Measurements from ENCODE around the gene RGS21. TPM values are rescaled to one million over a fixed set of nuclear protein-coding genes. Genes with fewer than 3 reads are reported as not detected.
"Not testable (repeated sequence)": the region's sequence is repeated elsewhere in the genome, so short reads cannot be mapped to it uniquely, and the experiment has no call there.

RGS21 gene, protein sequence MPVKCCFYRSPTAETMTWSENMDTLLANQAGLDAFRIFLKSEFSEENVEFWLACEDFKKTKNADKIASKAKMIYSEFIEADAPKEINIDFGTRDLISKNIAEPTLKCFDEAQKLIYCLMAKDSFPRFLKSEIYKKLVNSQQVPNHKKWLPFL
- not detected for total RNA-seq

DNA sequence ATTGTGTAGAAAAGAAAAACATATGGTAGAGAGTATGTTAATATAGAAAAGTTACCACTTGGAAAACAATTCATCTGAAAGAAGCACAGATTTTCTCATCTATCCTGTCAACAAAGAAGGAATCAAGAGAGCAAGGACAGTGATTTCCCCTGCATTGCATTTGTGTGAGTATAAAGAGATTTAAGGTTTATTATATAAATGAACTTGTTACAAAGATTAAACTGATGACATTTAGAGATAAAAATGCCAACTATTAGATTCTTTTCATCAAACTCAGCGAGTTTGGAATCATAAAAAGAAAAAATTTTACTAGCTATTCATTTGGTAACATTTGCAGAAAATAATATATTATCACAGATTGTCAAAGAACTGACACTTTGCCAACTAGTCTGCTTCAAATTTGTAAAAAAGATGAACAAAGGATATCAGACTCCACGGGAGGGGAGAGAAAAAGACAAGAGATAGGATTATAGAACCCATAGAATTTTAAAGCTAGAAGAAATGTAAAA, at the start of gene RGS21:
RGS21 (plus strand) TSS at position 51 of the 509 bp plus-strand sequence. CDS start 26,045 bp downstream, outside the sequence.
- H3K9me3 Mint-ChIP-seq = no peaks in the 10 kb centered on the region
- CTCF ChIA-PET = no interaction called here
- no peaks in the 10 kb centered on the region for H3K4me1 Mint-ChIP-seq
- H3K27me3 Mint-ChIP-seq = no peaks in the 10 kb centered on the region
- no peak within 1 kb of the TSS for H3K27ac Mint-ChIP-seq
- POLR2A ChIA-PET = no interaction called here
- H3K36me3 Mint-ChIP-seq (ENCODE audit: low read depth) = no peaks in the 10 kb centered on the region
- H3K4me3 Mint-ChIP-seq = no peak within 1 kb of the TSS
- no peak for DNase-seq

DNA sequence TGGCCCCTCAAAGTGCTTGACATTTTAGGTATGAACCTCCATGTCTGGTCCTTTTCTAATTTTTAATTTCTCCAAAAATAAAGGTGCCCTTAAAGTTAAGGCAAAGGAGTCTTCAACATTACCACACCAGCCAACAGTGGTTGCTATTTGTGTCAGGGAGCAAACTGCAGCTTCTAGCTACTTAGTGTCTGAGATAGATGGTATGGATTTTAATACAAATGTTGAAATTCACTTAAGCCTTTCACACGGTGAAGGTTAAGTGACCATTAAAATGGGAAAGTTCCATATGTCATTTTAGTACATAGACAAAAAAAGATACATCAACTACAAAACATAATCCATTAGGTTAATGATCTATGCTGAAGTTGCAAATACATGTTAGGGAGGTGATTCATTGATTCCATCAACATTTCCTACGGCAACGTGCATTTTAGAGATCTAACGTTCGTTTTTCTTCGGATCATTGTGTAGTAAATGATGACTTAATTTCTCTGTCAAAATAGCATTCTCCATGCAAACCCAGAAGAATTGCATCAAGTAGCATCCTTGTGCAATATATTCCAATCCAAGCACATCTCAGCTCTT, 48.2 kb upstream of the RGS21 start:
- DNase-seq = no peak
- H3K9me3 Mint-ChIP-seq = no peaks in the 10 kb centered on the region
- ChIA-PET CTCF (no interaction called here), POLR2A (no interaction called here)
- H3K27ac Mint-ChIP-seq = no peak overlapping the region
- no peaks in the 10 kb centered on the region for H3K27me3 Mint-ChIP-seq
- no peaks in the 10 kb centered on the region for H3K4me1 Mint-ChIP-seq
- H3K36me3 Mint-ChIP-seq (ENCODE audit: low read depth) = no peaks in the 10 kb centered on the region
- no peak overlapping the region for H3K4me3 Mint-ChIP-seq

DNA sequence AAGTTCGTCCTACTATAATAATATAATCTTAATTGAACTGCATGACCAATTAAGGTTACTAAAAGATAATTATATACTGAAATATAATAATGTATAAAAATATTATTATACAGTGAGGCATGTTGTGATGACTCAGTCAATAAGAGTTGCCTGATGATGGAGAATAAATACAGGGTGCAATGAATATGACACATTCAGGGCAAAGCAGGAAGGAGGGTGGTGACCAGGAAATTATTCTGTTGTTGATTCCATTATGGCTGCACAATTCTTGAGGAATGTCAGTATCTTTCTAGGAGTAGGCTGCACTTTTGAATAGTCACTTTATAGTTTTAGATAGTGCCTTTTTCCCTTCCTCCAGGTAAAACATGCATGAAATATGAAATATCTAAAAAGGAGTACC, 46.4 kb upstream of the RGS21 start:
- ChIA-PET POLR2A (no interaction called here), CTCF (no interaction called here)
- H3K4me3 Mint-ChIP-seq = no peak overlapping the region
- H3K27ac Mint-ChIP-seq = no peak overlapping the region
- no peaks in the 10 kb centered on the region for H3K27me3 Mint-ChIP-seq
- DNase-seq = no peak
- no peaks in the 10 kb centered on the region for H3K36me3 Mint-ChIP-seq (ENCODE audit: low read depth)
- no peaks in the 10 kb centered on the region for H3K4me1 Mint-ChIP-seq
- no peaks in the 10 kb centered on the region for H3K9me3 Mint-ChIP-seq

DNA sequence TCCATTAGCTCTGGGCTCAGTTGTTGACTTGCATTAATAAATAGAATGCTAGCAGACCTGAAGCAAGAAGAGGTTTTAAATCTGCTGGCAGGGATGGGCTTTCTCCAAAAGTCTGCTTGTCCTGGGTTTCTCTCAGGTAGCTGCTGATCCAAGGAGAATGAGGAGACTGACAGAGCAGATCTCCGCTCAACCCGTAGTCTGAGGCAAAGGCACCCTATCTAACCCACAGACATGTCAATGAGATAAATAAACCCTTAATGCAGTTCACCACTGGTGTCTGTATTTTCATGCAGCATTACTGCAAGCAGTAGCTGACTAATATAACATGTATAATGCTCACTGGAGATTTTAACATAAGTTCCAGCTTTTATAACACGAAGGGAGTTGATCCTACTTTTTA, 44.1 kb upstream of the RGS21 start:
- Mint-ChIP-seq H3K36me3 (ENCODE audit: low read depth) (no peaks in the 10 kb centered on the region), H3K9me3 (no peaks in the 10 kb centered on the region)

DNA sequence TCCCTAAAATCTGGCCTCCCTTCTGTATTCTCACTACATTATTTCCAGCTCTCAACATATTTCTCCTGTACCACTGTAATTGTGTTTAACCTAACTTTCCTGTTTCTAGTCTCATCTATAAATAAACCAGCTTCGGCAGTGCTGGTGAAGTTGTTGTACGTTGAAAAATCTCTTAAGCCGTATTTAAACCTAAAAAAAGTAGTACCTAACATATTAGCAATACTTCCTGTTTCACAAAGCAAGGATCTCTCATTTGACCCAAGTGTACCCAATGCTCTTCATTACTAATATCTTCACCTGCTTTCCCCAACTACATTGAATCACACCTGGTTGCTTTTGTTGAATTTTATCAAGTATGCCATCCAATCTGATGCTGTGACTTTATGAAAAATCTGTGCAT, 42.2 kb upstream of the RGS21 start:
- Mint-ChIP-seq H3K4me1 (no peaks in the 10 kb centered on the region), H3K27ac (no peak overlapping the region), H3K36me3 (ENCODE audit: low read depth) (no peaks in the 10 kb centered on the region), H3K9me3 (no peaks in the 10 kb centered on the region), H3K27me3 (no peaks in the 10 kb centered on the region), H3K4me3 (no peak overlapping the region)
- DNase-seq = no peak
- ChIA-PET CTCF (no interaction called here), POLR2A (no interaction called here)

More for the DNA sequence above, 44.1 kb upstream of the RGS21 start:
- H3K4me3 Mint-ChIP-seq = no peak overlapping the region
- H3K27ac Mint-ChIP-seq = no peak overlapping the region
- DNase-seq = no peak
- no peaks in the 10 kb centered on the region for H3K4me1 Mint-ChIP-seq
- no peaks in the 10 kb centered on the region for H3K27me3 Mint-ChIP-seq
- ChIA-PET POLR2A (no interaction called here), CTCF (no interaction called here)

DNA sequence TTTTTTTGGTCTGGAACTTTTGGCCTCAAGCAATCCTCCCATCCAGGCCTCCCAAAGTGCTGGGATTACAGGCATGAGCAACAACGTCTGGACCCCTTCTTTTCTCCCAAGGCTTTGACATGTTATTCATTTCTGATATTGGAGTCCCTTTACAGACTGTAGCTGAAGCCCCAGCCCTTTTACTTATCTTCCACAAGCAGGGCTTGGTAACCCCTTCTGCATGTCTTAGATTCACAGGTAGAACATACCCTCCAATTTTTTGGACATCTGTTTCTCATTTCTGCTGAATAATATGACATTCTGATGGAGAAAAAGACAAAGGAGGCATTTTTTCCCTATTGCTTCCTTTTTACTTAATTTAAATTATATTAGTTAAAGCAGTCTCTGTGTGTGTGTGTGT, 39.2 kb upstream of the RGS21 start:
- DNase-seq = no peak
- Mint-ChIP-seq H3K9me3 (no peaks in the 10 kb centered on the region), H3K4me3 (no peak overlapping the region), H3K36me3 (ENCODE audit: low read depth) (no peaks in the 10 kb centered on the region), H3K27me3 (no peaks in the 10 kb centered on the region), H3K4me1 (no peaks in the 10 kb centered on the region), H3K27ac (no peak overlapping the region)
- POLR2A ChIA-PET = no interaction called here
- CTCF ChIA-PET = no interaction called here

DNA sequence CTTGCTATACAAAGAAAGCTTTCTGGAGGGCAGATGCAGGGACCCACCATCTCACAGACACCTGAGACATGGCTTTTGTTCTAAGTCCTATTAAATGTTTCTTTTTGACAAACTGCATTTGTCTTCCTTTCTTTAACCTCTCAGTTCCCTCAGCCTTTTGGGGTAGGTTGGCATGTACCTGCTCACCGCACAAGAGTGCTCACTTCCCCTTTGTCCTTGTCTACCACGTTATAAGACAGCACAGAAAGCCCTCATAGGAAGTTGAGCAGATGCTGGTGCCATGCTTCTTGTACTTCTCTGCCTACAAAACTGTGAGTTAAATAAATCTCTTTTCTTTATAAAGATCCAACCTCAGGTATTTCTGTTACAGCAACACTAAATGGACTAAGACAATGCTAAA, 31.9 kb upstream of the RGS21 start:
- no peak for DNase-seq
- no peaks in the 10 kb centered on the region for H3K9me3 Mint-ChIP-seq
- no peak overlapping the region for H3K27ac Mint-ChIP-seq
- CTCF ChIA-PET = no interaction called here
- no peaks in the 10 kb centered on the region for H3K4me1 Mint-ChIP-seq
- no peaks in the 10 kb centered on the region for H3K27me3 Mint-ChIP-seq
- no peaks in the 10 kb centered on the region for H3K36me3 Mint-ChIP-seq (ENCODE audit: low read depth)
- H3K4me3 Mint-ChIP-seq = no peak overlapping the region
- POLR2A ChIA-PET = no interaction called here

DNA sequence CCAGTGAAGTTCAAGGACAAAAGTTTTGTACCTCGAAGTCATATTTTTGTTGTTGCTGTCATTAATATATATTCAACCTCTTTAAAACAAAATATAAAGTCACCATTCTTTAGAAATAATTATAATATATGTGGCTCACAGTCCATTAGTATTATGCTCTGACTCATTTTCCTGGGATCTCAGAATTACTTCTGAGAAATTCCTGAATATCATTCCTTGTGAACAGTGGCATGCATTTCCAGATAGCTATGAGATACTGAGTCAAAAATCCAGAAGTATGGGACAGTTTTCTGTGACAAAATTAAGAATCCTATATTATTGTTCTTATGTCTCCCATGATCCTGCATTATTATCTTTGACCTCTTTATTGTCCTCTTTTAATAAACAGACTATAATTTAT, 13.8 kb upstream of the RGS21 start:
- H3K36me3 Mint-ChIP-seq (ENCODE audit: low read depth) = no peaks in the 10 kb centered on the region
- no peaks in the 10 kb centered on the region for H3K4me1 Mint-ChIP-seq
- ChIA-PET POLR2A (no interaction called here), CTCF (no interaction called here)
- H3K27me3 Mint-ChIP-seq = no peaks in the 10 kb centered on the region
- H3K27ac Mint-ChIP-seq = no peak overlapping the region
- no peak overlapping the region for H3K4me3 Mint-ChIP-seq
- no peak for DNase-seq
- peaks cover 3% of the 10 kb centered on the region for H3K9me3 Mint-ChIP-seq

DNA sequence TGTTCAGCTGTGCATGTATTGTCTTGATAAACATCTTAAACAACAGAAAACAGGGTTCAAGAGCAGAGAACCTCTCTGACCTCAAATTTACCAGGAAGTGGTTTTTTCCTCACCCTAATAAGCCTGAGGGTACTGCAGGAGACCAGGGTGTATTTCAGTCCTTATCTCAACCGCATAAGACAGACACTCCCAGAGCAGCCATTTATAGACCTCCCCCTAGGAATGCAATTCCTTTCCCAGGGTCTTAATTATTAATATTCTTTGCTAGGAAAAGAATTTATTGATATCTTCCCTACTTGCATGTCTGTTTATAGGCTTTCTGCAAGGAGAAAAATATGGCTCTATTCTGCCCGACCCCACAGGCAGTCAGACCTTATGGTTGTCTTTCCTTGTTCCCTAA, 8.5 kb upstream of the RGS21 start:
- CTCF ChIA-PET; POLR2A ChIA-PET; DNase-seq; H3K9me3 Mint-ChIP-seq; H3K27me3 Mint-ChIP-seq; H3K27ac Mint-ChIP-seq; H3K4me3 Mint-ChIP-seq; H3K4me1 Mint-ChIP-seq; H3K36me3 Mint-ChIP-seq (ENCODE audit: low read depth): not testable (repeated sequence)

DNA sequence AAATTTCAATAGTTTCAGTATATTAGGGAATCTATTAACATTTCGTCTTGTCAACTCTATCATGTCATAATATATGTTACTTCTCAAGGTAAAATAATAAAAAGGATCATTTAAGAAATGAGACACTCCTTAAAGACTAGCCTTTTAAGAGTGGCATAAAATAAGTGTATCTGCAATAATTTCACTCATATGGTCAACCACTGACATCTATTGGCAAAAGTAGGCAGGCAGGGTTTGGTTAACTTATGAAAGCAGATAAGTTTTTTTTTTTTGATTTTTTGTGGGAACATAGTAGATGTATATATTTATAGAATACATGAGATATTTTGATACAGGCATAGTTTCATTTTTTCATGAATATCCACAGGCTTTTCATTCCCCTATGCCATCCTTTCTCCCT, 5.5 kb upstream of the RGS21 start:
- H3K27ac Mint-ChIP-seq = no peak overlapping the region
- POLR2A ChIA-PET = no interaction called here

DNA sequence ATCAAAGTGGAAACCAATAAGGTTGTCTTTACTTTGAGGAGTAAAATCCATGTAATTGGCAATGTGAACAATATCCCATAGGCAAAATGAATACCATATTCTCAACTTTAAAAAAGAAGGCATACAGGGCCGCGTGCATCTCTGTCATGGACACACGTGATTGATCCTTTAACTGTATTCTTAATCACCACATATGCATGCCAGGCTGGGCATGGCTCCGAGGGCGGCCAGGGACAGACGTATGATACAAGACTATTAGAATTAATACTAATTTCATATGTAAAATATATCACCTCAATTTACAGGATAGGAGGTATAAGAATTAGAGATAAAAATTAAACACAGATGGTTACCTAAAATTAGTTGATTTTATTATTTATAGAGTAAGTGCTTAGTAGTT, 11.2 kb downstream of the RGS21 start:
- no peaks in the 10 kb centered on the region for H3K4me1 Mint-ChIP-seq
- no peaks in the 10 kb centered on the region for H3K36me3 Mint-ChIP-seq (ENCODE audit: low read depth)
- no peaks in the 10 kb centered on the region for H3K27me3 Mint-ChIP-seq
- H3K4me3 Mint-ChIP-seq = no peak overlapping the region
- H3K9me3 Mint-ChIP-seq = no peaks in the 10 kb centered on the region
- CTCF ChIA-PET = no interaction called here
- H3K27ac Mint-ChIP-seq = no peak overlapping the region
- POLR2A ChIA-PET = no interaction called here
- DNase-seq = no peak

More for the DNA sequence above, 5.5 kb upstream of the RGS21 start:
- H3K4me1 Mint-ChIP-seq = no peaks in the 10 kb centered on the region
- H3K9me3 Mint-ChIP-seq = peaks cover 4% of the 10 kb centered on the region
- CTCF ChIA-PET = no interaction called here
- no peak overlapping the region for H3K4me3 Mint-ChIP-seq
- DNase-seq = no peak
- no peaks in the 10 kb centered on the region for H3K36me3 Mint-ChIP-seq (ENCODE audit: low read depth)
- no peaks in the 10 kb centered on the region for H3K27me3 Mint-ChIP-seq

DNA sequence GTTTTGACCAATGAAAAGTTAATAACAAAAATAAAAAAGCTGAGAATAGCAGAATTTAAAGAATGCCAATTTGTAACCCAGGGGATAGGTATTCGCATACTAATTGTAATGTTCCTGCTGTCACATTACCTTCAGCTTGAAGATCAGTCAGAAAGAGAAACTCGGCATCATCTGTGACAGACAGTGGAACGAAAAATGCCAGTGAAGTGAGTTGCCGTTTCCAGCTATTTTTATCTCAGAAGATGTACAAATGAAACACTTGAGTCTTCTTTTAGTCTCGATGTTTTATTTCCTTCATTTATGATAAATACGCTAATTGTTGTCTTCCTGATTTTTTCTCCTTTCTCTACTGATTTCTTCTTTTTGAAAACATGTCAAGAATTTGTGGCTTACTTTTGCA, 26.1 kb downstream of the RGS21 start:
- POLR2A ChIA-PET = no interaction called here
- Mint-ChIP-seq H3K4me3 (no peak overlapping the region), H3K4me1 (no peaks in the 10 kb centered on the region), H3K27ac (no peak overlapping the region), H3K9me3 (no peaks in the 10 kb centered on the region), H3K36me3 (ENCODE audit: low read depth) (no peaks in the 10 kb centered on the region), H3K27me3 (no peaks in the 10 kb centered on the region)
- CTCF ChIA-PET = no interaction called here
- no peak for DNase-seq

DNA sequence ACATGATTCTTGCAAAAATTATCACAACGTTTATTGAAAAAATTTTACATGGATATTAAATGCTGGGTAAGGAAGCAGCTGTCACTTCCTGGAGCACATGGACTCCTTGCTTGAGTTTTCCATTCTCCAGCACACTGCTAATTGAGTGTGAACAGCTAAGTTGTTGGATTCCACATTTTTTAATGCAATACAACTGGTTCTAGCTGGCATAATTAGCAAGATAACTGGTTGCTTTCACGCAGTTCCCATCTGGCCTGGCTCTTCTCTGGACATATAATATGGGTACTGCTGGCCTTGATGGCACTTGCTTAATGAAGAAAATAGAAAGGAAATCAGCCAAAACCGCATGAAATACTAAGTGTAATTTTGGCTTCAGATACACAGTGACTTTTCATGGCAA, 26.6 kb downstream of the RGS21 start:
- Mint-ChIP-seq H3K27me3 (no peaks in the 10 kb centered on the region), H3K4me3 (no peak overlapping the region), H3K9me3 (no peaks in the 10 kb centered on the region), H3K27ac (no peak overlapping the region), H3K36me3 (ENCODE audit: low read depth) (no peaks in the 10 kb centered on the region), H3K4me1 (no peaks in the 10 kb centered on the region)
- POLR2A ChIA-PET = no interaction called here
- CTCF ChIA-PET = no interaction called here
- no peak for DNase-seq

DNA sequence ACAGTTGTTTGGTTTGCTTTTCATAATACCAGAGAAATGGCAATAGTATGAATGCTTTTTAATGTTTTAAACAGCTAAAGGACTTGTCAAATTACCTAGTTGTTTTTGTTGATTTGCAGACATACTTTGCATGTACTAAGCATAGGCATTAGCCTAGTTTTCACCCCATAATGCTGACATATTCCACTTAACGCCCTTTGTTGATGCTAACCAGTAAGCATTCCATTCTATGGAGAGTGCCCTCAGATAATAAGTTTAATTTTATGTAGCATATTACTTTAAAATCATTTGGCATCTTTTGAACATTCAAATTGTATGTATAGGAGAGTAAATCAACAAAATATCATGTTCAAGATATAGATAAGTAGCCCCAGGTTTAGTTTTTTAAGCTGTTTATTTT, 32.5 kb downstream of the RGS21 start:
- H3K27ac Mint-ChIP-seq = no peak overlapping the region
- CTCF ChIA-PET = no interaction called here
- no peaks in the 10 kb centered on the region for H3K4me1 Mint-ChIP-seq
- POLR2A ChIA-PET = no interaction called here
- no peak overlapping the region for H3K4me3 Mint-ChIP-seq
- H3K36me3 Mint-ChIP-seq (ENCODE audit: low read depth) = no peaks in the 10 kb centered on the region
- no peak for DNase-seq
- H3K27me3 Mint-ChIP-seq = no peaks in the 10 kb centered on the region
- H3K9me3 Mint-ChIP-seq = no peaks in the 10 kb centered on the region

Data from activated CD4-positive, alpha-beta memory T cell treated with anti-CD3 and anti-CD28 coated beads, Interleukin-2, amount 10 ng/mL, durations not matched to agents 7 days and 5 days (primary cell).